Spleen (tissue), 11 donors: ENCODE results near the gene TTC34. TPM values are rescaled to one million over a fixed set of nuclear protein-coding genes. Genes with fewer than 3 reads are reported as not detected.
A peak's percentile ranks its signal among the peaks of the same experiment; 100 is the strongest.

Experiments
- DNase-seq: peaks from one replicate; pipeline ENCODE4 v3.0.0-alpha.2; 2020
- H3K27ac ChIP-seq, 8 donors: fragments of 200-600 bp; sonication (generic) in 7 of 8; 1 replicate in 4 of 8; 2 replicates in 4 of 8; pipeline versions ENCODE4 v1.5.0 to v1.8.0; 2016 to 2021; ENCODE audit warnings: inconsistent platforms in 4 of 8, mild to moderate bottlenecking in 4 of 8, moderate library complexity in 1 of 8
- H3K27me3 ChIP-seq, 7 donors: fragments of 200-600 bp; sonication (generic) in 6 of 7; replicated peaks in 1 of 7; 1 replicate in 4 of 7; 2 replicates in 3 of 7; pipeline versions ENCODE4 v1.5.0 to v1.8.0; 2016 to 2021; ENCODE audit warnings: inconsistent platforms in 3 of 7, mild to moderate bottlenecking in 1 of 7
- H3K36me3 ChIP-seq, 6 donors: fragments of 200-600 bp; sonication (generic) in 5 of 6; 1 replicate in 4 of 6; 2 replicates in 2 of 6; pipeline versions ENCODE4 v1.5.0 to v1.8.0; 2016 to 2021; ENCODE audit warnings: inconsistent platforms in 2 of 6
- H3K4me1 ChIP-seq, 6 donors: fragments of 200-600 bp; sonication (generic) in 5 of 6; 1 replicate in 3 of 6; 2 replicates in 3 of 6; pipeline versions ENCODE4 v1.5.0 to v1.8.0; 2016 to 2021; ENCODE audit warnings: inconsistent platforms in 3 of 6
- H3K4me3 ChIP-seq, 8 donors: fragments of 200-600 bp; sonication (generic) in 7 of 8; 1 replicate in 4 of 8; 2 replicates in 4 of 8; pipeline versions ENCODE4 v1.5.0 to v1.8.0; 2016 to 2021; ENCODE audit warnings: inconsistent platforms in 4 of 8, mild to moderate bottlenecking in 4 of 8, moderate library complexity in 2 of 8
- H3K9me3 ChIP-seq, 8 donors: fragments of 200-600 bp; sonication (generic) in 7 of 8; 1 replicate in 4 of 8; 2 replicates in 4 of 8; pipeline versions ENCODE4 v1.5.0 to v1.8.0; 2016 to 2021; ENCODE audit warnings: inconsistent platforms in 4 of 8
- CTCF ChIP-seq, 11 experiments: fragments of 200-600 bp in 7 of 11; fragments of 450-650 bp in 4 of 11; sonication (generic) in 4 of 11; IDR thresholded peaks in 8 of 11; conservative IDR thresholded peaks in 3 of 11; 1 replicate in 7 of 11; 2 replicates in 4 of 11; pipeline versions ENCODE4 v1.4.0 to v1.8.0; 2016 to 2021; ENCODE audit warnings: antibody characterized with exemption in 11 of 11, inconsistent platforms in 4 of 11, mild to moderate bottlenecking in 1 of 11
- POLR2A ChIP-seq, 3 donors: fragments of 450-650 bp; IDR thresholded peaks; one replicate each; pipeline ENCODE4 v1.5.1; 2017; ENCODE audit warnings: antibody characterized with exemption in 3 of 3, mild to moderate bottlenecking in 1 of 3
- POLR2AphosphoS5 ChIP-seq, 3 donors: sonication (generic); formaldehyde crosslinking; IDR thresholded peaks; one replicate each; pipeline ENCODE4 v1.5.1; 2017; ENCODE audit warnings: antibody characterized with exemption in 3 of 3
- WGBS, 5 donors: extraction: QIAGEN DNeasy Blood & Tissue Kit in 3 of 5; methylation state at CpG; one replicate each; pipeline versions ENCODE4 v1.1.5 to v1.1.7; 2013 to 2018; 5-methylcytosine and 5-hydroxymethylcytosine counted together
- intact Hi-C: fragments of 100-400 bp; cut with DNase I; formaldehyde crosslinking; loops from one replicate; pipeline ENCODE4 v1.15.0; 2023; ENCODE audit warnings: low total_unique reads
- polyA plus RNA-seq, 3 donors: library from polyadenylated mRNA; stranded (reverse); fragments of 200-250 nt; gene quantifications; one replicate each; pipeline ENCODE4 v1.2.1, GENCODE V29; 2013
- total RNA-seq, 7 donors: library from RNA; depleted of rRNA in 3 of 7; stranded (reverse); fragments of >200 nt in 3 of 7; fragmentation: NEBNext Ultra II Directional in 4 of 7; extraction: Animal tissue kit (Norgen Biotek cat#: 25700) in 4 of 7; gene quantifications; one replicate each; pipeline versions ENCODE4 v1.1.0 to v1.2.1, GENCODE V29; 2016 to 2021
- donor health status: healthy with polysubstance abuse.
- donor health status: DM: no; HTN: no; CAD: no; lungs with moderate emphysema.
- donor health status: DM: no; HTN: no; CAD: no.
- donor health status: Bipolar disorder and iron deficiency.
- donor health status: healthy.
- donor health status: DM: no; HTN: no; CAD: no.
- donor health status: DM: yes; HTN: yes; CAD: no.

The TTC34 gene
- total and polyA plus RNA-seq, 10 donors: 0.09 to 2.8 (median 1.4) TPM

- Histone ChIP-seq H3K4me3 (no peak overlapping the region), H3K36me3 (no peaks in the 10 kb centered on the region), H3K27me3 (peaks cover 0 to 68% (median 18%) of the 10 kb centered on the region in 7 donors), H3K9me3 (peaks cover 0 to 36% (median 30%) of the 10 kb centered on the region in 8 donors), H3K27ac (no peak overlapping the region), H3K4me1 (no peaks in the 10 kb centered on the region)
- intact Hi-C loops: no loop called here
- DNase-seq: no peak
- TF ChIP-seq CTCF (IDR thresholded peaks at IDR 0.05 in 8 of 11, conservative IDR thresholded peaks at IDR 0.05 in 3 of 11) (no peak), POLR2A (IDR thresholded peaks at IDR 0.05) (no peak), POLR2AphosphoS5 (IDR thresholded peaks at IDR 0.05) (no peak)
- 57 to 70% (median 67%) methylated on average over 6 of the region's 6 CpGs for WGBS, 5 donors
These were observed 3.8 kb downstream of the TTC34 start for GRCh38 chr1:2797741-2798016.

- 51 to 61% (median 55%) methylated on average over 17 to 19 of the region's 19 CpGs for WGBS, 5 donors
- no peak for TF ChIP-seq POLR2A (IDR thresholded peaks at IDR 0.05)
- no peak for TF ChIP-seq POLR2AphosphoS5 (IDR thresholded peaks at IDR 0.05)
- no peak for TF ChIP-seq CTCF (IDR thresholded peaks at IDR 0.05 in 8 of 11, conservative IDR thresholded peaks at IDR 0.05 in 3 of 11)
- no peak overlapping the region for H3K27ac ChIP-seq
- no peaks in the 10 kb centered on the region for H3K4me1 ChIP-seq
- peaks cover 0 to 42% (median 35%) of the 10 kb centered on the region in 8 donors for H3K9me3 ChIP-seq
- intact Hi-C loops: no loop called here
- H3K36me3 ChIP-seq: no peaks in the 10 kb centered on the region
- H3K4me3 ChIP-seq: no peak overlapping the region
- peak; percentile 41 for DNase-seq
- H3K27me3 ChIP-seq: peaks cover 0 to 68% (median 14%) of the 10 kb centered on the region in 7 donors
These were observed 4.4 kb downstream of the TTC34 start for GRCh38 chr1:2796890-2797740.

GRCh38 chr1:2795926-2796325 is 5.6 kb downstream of the TTC34 start:
- Histone ChIP-seq H3K36me3 (no peaks in the 10 kb centered on the region), H3K4me1 (no peaks in the 10 kb centered on the region), H3K27ac (no peak overlapping the region), H3K4me3 (no peak overlapping the region), H3K9me3 (peaks cover 0 to 53% (median 45%) of the 10 kb centered on the region in 8 donors), H3K27me3 (peaks cover 0 to 68% (median 5%) of the 10 kb centered on the region in 7 donors)
- TF ChIP-seq POLR2AphosphoS5 (IDR thresholded peaks at IDR 0.05): no peak
- no peak for TF ChIP-seq POLR2A (IDR thresholded peaks at IDR 0.05)
- TF ChIP-seq CTCF (IDR thresholded peaks at IDR 0.05 in 8 of 11, conservative IDR thresholded peaks at IDR 0.05 in 3 of 11): no peak
- intact Hi-C loops: no loop called here
- WGBS, 5 donors: 74 to 84% (median 83%) methylated on average over 6 of the region's 6 CpGs
- no peak for DNase-seq

- H3K27me3 ChIP-seq: peaks cover 4 to 86% (median 46%) of the 10 kb centered on the region in 7 donors
- intact Hi-C loops: no loop called here
- 71 to 80% (median 75%) methylated on average over 16 to 18 of the region's 18 CpGs for WGBS, 5 donors
- DNase-seq: peak; percentile 33
- H3K4me1 ChIP-seq: peaks cover 0 to 26% (median 5%) of the 10 kb centered on the region in 6 donors
- H3K36me3 ChIP-seq: no peaks in the 10 kb centered on the region
- H3K4me3 ChIP-seq: no peak overlapping the region
- TF ChIP-seq POLR2A (IDR thresholded peaks at IDR 0.05) (no peak), CTCF (IDR thresholded peaks at IDR 0.05 in 8 of 11, conservative IDR thresholded peaks at IDR 0.05 in 3 of 11) (no peak), POLR2AphosphoS5 (IDR thresholded peaks at IDR 0.05) (no peak)
- peaks cover 0 to 52% (median 45%) of the 10 kb centered on the region in 8 donors for H3K9me3 ChIP-seq
- H3K27ac ChIP-seq: no peak overlapping the region
These were observed 10.3 kb downstream of the TTC34 start for GRCh38 chr1:2791027-2791760.
